PC-9 (cell line): Measurements from ENCODE around the gene ITPKB.

ENCODE experiments used
- EZH2 ChIP-seq: fragments of 200-600 bp; sonication (generic); IDR thresholded peaks from 2 replicates; pipeline ENCODE4 v1.8.0; 2017; ENCODE audit warnings: antibody characterized with exemption, low read depth
- TF ChIP-seq, protein P1 (sequence below): fragments of 200-600 bp; sonication (generic); conservative IDR thresholded peaks from 2 replicates; pipeline ENCODE4 v1.6.1; 2017; ENCODE audit warnings: mixed run types, antibody characterized with exemption, mild to moderate bottlenecking, moderate library complexity

DNA sequence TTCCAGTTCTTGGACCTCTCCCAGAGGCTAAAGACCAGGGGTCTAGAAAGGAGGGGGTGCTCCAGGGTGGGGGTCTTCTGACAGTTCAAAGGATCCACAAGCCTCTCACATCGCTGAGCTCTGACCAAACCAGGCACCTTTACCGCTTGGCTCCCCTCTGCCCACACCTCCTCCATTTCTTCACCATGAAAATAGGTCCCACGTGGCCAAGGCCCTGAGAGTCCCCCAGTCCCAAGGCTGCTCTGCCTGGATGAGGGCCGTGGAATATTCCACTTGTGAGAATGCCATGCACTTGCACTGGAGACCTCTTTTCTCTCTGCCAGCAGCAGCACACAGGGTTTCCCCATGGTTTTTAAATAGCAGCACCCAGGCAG, 87.4 kb downstream of the ITPKB start:
- TF ChIP-seq, protein P1, sequence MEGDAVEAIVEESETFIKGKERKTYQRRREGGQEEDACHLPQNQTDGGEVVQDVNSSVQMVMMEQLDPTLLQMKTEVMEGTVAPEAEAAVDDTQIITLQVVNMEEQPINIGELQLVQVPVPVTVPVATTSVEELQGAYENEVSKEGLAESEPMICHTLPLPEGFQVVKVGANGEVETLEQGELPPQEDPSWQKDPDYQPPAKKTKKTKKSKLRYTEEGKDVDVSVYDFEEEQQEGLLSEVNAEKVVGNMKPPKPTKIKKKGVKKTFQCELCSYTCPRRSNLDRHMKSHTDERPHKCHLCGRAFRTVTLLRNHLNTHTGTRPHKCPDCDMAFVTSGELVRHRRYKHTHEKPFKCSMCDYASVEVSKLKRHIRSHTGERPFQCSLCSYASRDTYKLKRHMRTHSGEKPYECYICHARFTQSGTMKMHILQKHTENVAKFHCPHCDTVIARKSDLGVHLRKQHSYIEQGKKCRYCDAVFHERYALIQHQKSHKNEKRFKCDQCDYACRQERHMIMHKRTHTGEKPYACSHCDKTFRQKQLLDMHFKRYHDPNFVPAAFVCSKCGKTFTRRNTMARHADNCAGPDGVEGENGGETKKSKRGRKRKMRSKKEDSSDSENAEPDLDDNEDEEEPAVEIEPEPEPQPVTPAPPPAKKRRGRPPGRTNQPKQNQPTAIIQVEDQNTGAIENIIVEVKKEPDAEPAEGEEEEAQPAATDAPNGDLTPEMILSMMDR = no peak
- no peak for TF ChIP-seq EZH2
